ENCODE data around the gene IL1R2.

DNA sequence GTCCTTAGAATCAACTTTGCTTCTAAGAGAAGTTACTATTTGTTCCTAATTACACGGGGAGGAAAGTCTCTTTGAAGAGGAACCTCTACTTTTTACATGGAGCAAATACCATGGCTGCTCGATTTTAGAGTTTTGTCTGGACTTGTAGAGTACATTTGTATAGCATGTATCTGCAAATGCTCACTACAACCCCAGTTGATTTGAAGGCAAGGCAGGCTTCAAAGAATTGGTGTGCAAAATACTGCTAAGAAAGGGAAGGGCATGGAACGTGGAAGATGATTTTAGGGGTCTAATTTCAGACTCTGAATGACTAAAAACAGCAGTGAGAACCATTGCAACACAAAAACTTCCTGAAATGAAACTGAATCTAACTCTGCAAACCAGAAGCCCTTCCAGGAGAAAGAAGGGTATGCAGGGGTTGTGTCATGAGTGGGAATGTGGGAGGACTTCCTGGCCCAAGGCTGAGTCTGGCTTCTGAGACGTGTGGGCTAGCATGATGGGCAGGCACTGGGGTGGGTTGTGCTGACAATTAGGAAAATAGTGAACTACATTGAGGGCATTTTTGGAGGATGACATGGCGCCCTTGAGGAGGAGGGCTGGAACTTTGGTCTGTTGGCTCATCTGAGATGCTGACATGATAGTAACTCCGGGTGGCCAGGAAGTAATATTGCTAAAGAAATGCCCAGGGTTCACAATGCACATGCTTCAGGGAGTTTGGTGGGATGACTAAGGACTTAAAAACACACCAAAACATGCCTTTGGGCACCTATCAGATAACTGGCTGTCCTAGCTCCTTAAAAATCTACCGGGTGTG lies 18.9 kb upstream of the IL1R2 start:
- TF ChIP-seq POLR2AphosphoS5 (IDR thresholded peaks at IDR 0.05) (no peak), POLR2A (IDR thresholded peaks at IDR 0.05) (no peak), EP300 (IDR thresholded peaks at IDR 0.05) (no peak)
- TF ChIP-seq, protein P1, sequence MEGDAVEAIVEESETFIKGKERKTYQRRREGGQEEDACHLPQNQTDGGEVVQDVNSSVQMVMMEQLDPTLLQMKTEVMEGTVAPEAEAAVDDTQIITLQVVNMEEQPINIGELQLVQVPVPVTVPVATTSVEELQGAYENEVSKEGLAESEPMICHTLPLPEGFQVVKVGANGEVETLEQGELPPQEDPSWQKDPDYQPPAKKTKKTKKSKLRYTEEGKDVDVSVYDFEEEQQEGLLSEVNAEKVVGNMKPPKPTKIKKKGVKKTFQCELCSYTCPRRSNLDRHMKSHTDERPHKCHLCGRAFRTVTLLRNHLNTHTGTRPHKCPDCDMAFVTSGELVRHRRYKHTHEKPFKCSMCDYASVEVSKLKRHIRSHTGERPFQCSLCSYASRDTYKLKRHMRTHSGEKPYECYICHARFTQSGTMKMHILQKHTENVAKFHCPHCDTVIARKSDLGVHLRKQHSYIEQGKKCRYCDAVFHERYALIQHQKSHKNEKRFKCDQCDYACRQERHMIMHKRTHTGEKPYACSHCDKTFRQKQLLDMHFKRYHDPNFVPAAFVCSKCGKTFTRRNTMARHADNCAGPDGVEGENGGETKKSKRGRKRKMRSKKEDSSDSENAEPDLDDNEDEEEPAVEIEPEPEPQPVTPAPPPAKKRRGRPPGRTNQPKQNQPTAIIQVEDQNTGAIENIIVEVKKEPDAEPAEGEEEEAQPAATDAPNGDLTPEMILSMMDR (IDR thresholded peaks at IDR 0.05) = no peak

All from suprapubic skin (tissue), 4 donors.